ENCODE results near the gene DDX42. TPM values are rescaled to one million over a fixed set of nuclear protein-coding genes. Genes with fewer than 3 reads are reported as not detected.

Gene DDX42, protein sequence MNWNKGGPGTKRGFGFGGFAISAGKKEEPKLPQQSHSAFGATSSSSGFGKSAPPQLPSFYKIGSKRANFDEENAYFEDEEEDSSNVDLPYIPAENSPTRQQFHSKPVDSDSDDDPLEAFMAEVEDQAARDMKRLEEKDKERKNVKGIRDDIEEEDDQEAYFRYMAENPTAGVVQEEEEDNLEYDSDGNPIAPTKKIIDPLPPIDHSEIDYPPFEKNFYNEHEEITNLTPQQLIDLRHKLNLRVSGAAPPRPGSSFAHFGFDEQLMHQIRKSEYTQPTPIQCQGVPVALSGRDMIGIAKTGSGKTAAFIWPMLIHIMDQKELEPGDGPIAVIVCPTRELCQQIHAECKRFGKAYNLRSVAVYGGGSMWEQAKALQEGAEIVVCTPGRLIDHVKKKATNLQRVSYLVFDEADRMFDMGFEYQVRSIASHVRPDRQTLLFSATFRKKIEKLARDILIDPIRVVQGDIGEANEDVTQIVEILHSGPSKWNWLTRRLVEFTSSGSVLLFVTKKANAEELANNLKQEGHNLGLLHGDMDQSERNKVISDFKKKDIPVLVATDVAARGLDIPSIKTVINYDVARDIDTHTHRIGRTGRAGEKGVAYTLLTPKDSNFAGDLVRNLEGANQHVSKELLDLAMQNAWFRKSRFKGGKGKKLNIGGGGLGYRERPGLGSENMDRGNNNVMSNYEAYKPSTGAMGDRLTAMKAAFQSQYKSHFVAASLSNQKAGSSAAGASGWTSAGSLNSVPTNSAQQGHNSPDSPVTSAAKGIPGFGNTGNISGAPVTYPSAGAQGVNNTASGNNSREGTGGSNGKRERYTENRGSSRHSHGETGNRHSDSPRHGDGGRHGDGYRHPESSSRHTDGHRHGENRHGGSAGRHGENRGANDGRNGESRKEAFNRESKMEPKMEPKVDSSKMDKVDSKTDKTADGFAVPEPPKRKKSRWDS
- total RNA-seq = 100 to 1,000 TPM; 112 to 117 TPM
- 99.3 TPM for polyA plus RNA-seq (2013, experiment 1 of 2)
- 121 TPM for polyA plus RNA-seq (2013, experiment 2 of 2)
- 85.0 to 207 (median 158) reads per million in 172 experiments for total RNA-seq

DNA sequence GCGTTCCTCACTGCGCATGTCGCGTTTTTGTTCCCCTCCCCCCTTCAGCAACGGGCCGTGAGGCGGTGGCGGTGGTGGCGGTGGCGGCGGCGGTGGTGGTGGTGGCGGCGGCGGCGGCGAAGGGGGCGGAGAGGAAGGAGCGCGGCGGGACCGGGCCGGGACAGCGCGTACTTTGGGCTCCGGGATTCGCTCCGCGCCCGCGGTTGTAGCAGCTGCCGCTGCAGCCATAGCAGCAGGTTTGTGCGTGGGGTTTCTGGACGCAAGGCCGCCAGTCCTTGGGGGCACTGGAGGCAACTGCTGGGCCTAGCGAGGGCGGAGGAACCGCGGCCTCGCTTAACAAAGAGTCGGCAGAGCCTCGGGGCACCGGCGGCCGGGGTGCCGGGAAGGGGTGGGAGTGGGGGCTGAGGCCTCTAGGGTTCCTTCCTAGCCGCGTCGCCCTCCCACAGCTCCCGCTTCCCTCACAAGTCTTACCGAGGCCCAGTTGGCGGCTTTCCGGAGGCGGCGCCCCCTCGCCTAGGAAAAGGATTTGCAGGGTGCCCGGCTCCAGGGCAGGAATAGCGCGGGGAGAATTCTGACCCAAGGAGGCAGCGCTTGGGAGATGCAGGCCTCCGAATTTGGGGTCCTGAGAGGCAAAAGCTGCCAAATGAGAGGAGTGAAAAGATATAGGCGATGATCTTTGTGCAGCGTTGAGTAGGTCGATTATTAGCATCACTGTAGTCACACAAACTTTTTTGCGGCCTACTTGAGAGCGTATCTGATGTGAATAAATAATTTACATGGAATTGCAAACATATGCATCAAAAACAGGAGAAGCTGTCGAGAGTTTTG is at the start of gene DDX42:
Gene DDX42, plus strand, starts transcription at position 30 of the 828 bp plus-strand sequence. CDS start 12,880 bp downstream, outside the sequence.
- H3K36me3 ChIP-seq (ENCODE audit: insufficient read depth, low read length) = peaks cover 26% of the 10 kb centered on the region
- peak in 11 of 14 experiments; percentile 87 to 96 (median 88) for DNase-seq
- peaks cover 60% of the 10 kb centered on the region for H3K4me1 ChIP-seq (ENCODE audit: insufficient read depth, low read length)
- Mint-ChIP-seq H3K27me3 (no peaks in the 10 kb centered on the region), H3K27ac (peak within 1 kb of the TSS; percentile 97), H3K4me3 (peak within 1 kb of the TSS; percentile 99), H3K36me3 (ENCODE audit: low read depth) (peaks cover 49% of the 10 kb centered on the region), H3K9me3 (no peaks in the 10 kb centered on the region), H3K4me1 (ENCODE audit: low read depth) (peaks cover 78% of the 10 kb centered on the region)
- H3K27ac ChIP-seq (ENCODE audit: low read depth in 1 of 2, low read length in 2 of 2) = peak within 1 kb of the TSS; percentile 94 to 98
- H3K4me3 ChIP-seq (ENCODE audit: low read length) = peak within 1 kb of the TSS; percentile 67
- POLR2A ChIA-PET = interaction anchor here (0.6 to 6.2 kb wide), 39 partner anchors 9 to 735 kb away, joined by 3 to 276 read pairs (median 6); partner anchors contain the start of genes CEP95, DCAF7, DDX5 and FTSJ3
- CTCF ChIA-PET = interaction anchor here (0.8 to 3.3 kb wide), 7 partner anchors 52 to 76 kb away, joined by 3 to 11 read pairs (median 6); no protein-coding TSS in a partner anchor
- TF ChIP-seq, protein P1, sequence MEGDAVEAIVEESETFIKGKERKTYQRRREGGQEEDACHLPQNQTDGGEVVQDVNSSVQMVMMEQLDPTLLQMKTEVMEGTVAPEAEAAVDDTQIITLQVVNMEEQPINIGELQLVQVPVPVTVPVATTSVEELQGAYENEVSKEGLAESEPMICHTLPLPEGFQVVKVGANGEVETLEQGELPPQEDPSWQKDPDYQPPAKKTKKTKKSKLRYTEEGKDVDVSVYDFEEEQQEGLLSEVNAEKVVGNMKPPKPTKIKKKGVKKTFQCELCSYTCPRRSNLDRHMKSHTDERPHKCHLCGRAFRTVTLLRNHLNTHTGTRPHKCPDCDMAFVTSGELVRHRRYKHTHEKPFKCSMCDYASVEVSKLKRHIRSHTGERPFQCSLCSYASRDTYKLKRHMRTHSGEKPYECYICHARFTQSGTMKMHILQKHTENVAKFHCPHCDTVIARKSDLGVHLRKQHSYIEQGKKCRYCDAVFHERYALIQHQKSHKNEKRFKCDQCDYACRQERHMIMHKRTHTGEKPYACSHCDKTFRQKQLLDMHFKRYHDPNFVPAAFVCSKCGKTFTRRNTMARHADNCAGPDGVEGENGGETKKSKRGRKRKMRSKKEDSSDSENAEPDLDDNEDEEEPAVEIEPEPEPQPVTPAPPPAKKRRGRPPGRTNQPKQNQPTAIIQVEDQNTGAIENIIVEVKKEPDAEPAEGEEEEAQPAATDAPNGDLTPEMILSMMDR (IDR thresholded peaks at IDR 0.05) = no peak
- no peaks in the 10 kb centered on the region for H3K27me3 ChIP-seq (ENCODE audit: control insufficient read depth in 1 of 2, insufficient read depth in 2 of 2, low read length in 2 of 2)
- intact Hi-C loops (cut with DNase I, micrococcal nuclease) = loop anchor here (5.0 to 10.0 kb wide), 4 partner anchors 152 to 720 kb away; partner anchors contain the start of genes DCAF7 (in 1 of the 2), ICAM2 (in 1 of the 2), MAP3K3 (in 1 of the 2) and POLG2 (in 1 of the 2)
- ATAC-seq (ENCODE audit: poor library complexity) = no peak
- no peaks in the 10 kb centered on the region for H3K9me3 ChIP-seq (ENCODE audit: control insufficient read depth in 1 of 2, insufficient read depth in 1 of 2, low read length in 2 of 2)

DNA sequence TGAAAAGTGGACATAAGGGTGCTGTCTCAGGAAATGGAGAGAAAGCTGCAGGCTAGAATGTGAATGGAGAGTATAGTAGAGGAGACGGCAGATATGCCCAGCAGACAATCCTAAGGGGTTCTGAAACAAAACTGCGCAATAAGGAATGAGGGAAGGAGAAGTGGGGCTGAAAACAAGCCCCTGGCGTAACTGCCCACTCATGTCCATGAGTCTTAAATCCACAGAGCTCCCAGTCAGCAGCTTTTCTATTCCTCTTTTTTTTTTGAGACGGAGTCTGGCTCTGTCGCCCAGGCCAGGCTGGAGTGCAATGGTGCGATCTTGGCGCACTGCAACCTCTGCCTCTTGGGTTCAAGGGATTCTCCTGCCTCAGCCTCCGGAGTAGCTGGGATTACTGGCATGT is 38.3 kb upstream of the DDX42 start:
- no peak overlapping the region for H3K27ac Mint-ChIP-seq
- ChIA-PET CTCF (interaction anchor here (3.2 kb wide), 1 partner anchor 25 kb away, joined by 12 read pairs; no protein-coding TSS in a partner anchor), POLR2A (interaction anchor here (1.3 to 2.5 kb wide), 3 partner anchors 35 to 71 kb away, joined by 3 to 11 read pairs (median 6); partner anchors contain the start of gene LIMD2)
- Histone ChIP-seq H3K9me3 (ENCODE audit: control insufficient read depth in 1 of 2, insufficient read depth in 1 of 2, low read length in 2 of 2) (no peaks in the 10 kb centered on the region), H3K4me3 (ENCODE audit: low read length) (no peak overlapping the region), H3K4me1 (ENCODE audit: insufficient read depth, low read length) (peaks cover 10% of the 10 kb centered on the region), H3K27ac (ENCODE audit: low read depth in 1 of 2, low read length in 2 of 2) (no peak overlapping the region), H3K36me3 (ENCODE audit: insufficient read depth, low read length) (no peaks in the 10 kb centered on the region), H3K27me3 (ENCODE audit: control insufficient read depth in 1 of 2, insufficient read depth in 2 of 2, low read length in 2 of 2) (no peaks in the 10 kb centered on the region)
- DNase-seq (no peak), ATAC-seq (ENCODE audit: poor library complexity) (no peak)
- intact Hi-C loops (cut with DNase I, micrococcal nuclease) = no loop called here
- H3K4me3 Mint-ChIP-seq = no peak overlapping the region
- peaks cover 5% of the 10 kb centered on the region for H3K36me3 Mint-ChIP-seq (ENCODE audit: low read depth)
- H3K27me3 Mint-ChIP-seq = no peaks in the 10 kb centered on the region
- H3K4me1 Mint-ChIP-seq (ENCODE audit: low read depth) = peaks cover 28% of the 10 kb centered on the region
- TF ChIP-seq, protein P1 (IDR thresholded peaks at IDR 0.05) = no peak
- no peaks in the 10 kb centered on the region for H3K9me3 Mint-ChIP-seq

All from CD4-positive, alpha-beta T cell (primary cell).